Renal cortical epithelial cell (primary cell): ENCODE measurements around the gene ANKIB1. TPM values are rescaled to one million over a fixed set of nuclear protein-coding genes. Genes with fewer than 3 reads are reported as not detected.
A peak's percentile ranks its signal among the peaks of the same experiment; 100 is the strongest.
"Not testable (repeated sequence)": the region's sequence is repeated elsewhere in the genome, so short reads cannot be mapped to it uniquely, and the experiment has no call there.

ENCODE experiments used
- DNase-seq: peaks from one replicate; pipeline ENCODE4 v3.0.0-alpha.2; 2011; ENCODE audit warnings: low read depth
- total RNA-seq: library from RNA; depleted of rRNA; stranded (reverse); fragments of >200 nt; gene quantifications from 2 replicates; pipeline ENCODE4 v1.2.3, GENCODE V29; 2014

Gene ANKIB1
- total RNA-seq = 56.4 and 80.2 TPM in 2 replicates

GRCh38 chr7:92245487-92246359, at the start of gene ANKIB1, which contains the start of gene KRIT1:
Gene ANKIB1 (plus strand): TSS chr7:92245974. CDS start chr7:92294979, 49,005 bp downstream.
Gene KRIT1 (minus strand): TSS chr7:92245914. CDS start chr7:92242135, 3,779 bp downstream.
- DNase-seq = peak; percentile 71

GRCh38 chr7:92200791-92201190, 45.0 kb upstream of the ANKIB1 start:
- no peak for DNase-seq

DNA sequence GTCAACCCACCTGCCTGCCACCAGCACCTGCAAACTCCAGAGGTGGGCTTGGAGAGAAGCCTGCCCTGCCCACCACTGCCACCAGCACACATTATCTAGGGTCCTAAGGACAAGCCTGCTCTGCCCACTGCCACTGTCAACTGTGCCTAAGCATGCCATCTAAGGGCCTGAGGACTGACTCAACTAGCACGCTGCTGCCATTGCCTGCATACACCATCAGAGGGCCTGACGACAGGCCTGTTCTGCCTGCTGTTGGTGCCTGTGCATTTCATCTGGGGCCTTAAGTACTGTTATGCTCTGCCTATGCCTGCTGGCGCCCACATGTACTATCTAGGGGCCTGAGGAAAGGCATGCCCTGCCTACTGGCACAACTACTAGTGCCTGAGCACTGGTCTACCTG, 39.8 kb upstream of the ANKIB1 start:
- DNase-seq = no peak

DNA sequence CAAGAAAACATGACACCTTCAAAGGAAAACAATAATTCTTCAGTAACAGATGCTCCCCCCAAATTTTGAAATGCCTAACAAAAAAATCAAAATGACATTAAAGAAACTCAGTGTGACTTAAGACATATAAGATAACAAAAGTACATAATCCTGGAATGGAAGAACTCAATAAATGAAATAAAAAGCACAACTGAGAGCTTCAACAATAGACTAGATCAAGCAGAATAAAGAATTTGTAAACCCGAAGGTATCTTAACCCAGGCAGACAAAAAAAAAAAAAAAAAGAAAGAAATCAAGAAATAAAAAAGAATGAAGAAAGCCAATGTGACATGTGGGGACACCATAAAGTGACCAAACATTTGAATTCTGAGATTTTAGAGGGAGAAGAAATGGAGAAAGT, 39.1 kb upstream of the ANKIB1 start:
- no peak for DNase-seq

DNA sequence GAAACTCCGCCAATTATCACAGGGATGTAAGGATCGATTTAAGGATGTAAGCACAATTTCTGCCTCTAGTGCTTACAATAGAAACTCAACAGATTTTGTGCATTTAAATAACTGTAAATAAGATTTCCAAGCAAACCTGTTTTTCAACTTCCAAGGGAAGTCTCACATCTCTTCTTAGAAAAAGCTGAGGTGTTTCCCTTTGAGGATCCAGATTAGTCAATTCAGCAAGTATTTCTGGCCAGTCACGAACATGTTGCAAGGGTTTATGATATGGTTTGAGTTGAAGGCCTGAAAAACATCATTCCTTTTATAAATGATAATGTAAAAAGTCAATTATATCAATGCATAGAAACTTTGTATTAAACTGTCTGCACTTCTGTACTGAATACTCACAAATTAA, 24.0 kb upstream of the ANKIB1 start:
- DNase-seq = no peak

GRCh38 chr7:92226981-92227380, 18.8 kb upstream of the ANKIB1 start:
- no peak for DNase-seq

DNA sequence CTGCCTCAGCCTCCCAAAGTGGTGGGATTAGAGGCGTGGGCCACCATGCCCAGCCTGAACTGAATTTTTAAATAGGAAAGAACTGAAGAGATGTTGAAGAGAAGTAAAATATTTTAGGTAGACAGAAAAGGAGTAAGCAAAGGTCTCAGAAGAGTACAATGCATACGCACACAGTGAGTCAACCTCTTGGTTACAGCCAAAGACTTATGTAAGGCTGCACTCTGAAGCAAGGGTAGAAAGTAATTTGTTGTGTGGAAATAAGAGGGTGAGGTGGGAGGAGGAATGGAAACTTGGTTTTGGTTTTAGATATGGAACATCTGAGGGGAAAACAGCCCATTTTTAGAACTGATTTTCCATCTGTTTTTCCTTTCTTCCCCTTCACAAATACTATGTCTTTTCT, 17.7 kb upstream of the ANKIB1 start:
- DNase-seq = no peak

- DNase-seq = no peak
Measured at GRCh38 chr7:92228742-92229141, 17.0 kb upstream of the ANKIB1 start.

DNA sequence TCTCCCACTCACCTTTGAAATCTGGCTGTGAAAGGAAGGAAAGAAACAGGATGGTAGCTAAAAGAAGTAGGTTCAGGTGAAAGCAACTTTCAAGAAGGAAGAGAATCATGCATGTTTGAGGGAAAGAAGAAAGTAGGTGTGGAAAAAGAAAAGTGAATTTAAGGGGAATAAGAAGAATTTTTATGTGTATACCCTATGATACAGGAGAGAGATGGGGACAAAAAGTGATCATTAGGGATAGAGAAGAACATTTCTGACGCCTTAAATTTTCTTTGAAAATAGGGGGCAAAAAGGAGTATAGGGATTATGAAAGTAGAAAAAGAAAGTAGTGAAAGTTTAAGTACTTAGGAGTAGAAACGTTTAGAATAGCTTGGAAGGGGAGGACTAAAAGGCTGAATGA, 15.2 kb upstream of the ANKIB1 start:
- no peak for DNase-seq

DNA sequence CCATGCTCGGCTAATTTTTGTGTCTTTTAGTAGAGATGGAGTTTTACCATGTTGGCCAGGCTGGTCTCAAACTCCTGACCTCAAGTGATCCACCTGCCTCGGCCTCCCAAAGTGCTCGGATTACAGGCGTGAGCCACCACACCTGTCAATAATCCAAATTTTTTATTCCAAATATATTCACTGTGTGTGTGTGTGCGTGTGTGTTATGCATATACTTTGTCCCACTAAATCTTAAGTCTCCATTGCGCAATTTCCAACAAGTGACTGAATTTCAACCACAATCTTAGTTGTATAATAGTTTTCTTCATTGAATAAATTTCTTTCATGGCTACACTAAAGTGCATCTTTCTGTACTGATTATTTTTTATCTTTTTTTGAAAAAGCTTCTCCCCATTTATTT, 2.8 kb upstream of the ANKIB1 start:
- no peak for DNase-seq

DNA sequence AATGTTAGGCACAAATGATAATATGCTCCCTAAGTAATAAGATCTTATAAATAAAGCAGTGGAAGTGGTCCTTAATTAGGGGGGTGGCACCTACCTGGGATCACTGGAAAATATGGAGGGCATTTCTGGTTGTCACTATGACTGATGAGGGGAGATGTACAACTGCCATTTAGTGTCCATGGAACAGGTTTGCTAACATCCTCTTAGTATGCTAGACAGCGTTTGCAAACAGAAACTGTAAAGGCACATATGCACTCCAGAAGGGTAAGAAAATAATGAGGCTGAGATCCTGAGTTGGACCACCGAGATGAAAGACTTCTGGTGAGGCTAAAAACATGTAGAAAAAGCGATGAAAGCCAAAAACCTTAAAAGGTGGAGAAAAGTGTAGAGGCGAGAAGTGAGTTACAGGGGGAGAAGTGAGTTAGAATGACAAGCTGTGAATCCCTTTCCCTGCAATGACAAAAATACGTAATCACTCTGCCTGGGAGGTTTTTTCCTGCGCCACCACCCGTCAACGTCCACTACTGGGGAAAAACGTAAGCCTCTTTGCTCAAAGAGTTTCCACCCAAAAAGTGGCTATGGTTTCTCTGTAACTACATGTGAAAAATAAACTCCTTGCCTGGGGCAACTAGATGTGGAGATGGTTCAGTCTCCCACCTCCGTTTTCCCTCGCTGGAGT, 827 bp upstream of the ANKIB1 start:
- DNase-seq = peak; percentile 26

DNA sequence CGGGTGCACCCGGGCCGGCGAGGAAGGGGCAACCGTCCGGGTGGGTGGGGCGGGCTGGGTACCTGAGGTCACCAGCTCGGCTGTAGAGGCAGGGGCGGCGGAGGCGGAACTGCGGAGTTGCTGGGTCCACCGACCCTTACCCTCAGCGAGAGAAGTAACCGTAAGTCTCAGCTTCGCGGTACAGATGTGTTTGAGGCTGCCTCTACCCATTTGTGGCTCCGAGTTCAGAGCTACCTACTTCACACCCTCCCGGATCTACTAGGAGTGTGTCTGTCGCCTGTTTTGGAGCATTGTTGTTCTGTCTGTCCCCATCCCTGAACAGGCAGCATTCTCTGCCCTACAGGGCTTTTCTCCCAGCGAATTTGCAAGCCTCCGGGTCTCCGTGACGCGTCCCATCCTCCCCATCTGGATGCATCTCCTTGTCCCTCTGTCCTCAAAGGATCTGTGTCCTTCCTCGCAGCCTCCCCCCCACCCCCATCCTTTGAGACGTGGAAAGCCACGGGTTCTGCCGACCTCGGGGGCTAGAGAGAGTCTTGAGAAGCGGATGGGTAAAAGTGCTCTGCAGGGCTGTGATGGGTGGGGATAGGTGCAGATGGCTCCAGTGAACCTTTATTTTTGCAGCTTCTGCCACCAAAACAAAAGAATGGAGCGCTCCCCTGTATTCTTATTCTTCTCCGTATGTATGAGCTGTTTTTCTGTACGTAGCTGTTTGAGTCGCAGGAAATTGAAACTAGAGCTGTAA, 757 bp downstream of the ANKIB1 start:
- DNase-seq = no peak

DNA sequence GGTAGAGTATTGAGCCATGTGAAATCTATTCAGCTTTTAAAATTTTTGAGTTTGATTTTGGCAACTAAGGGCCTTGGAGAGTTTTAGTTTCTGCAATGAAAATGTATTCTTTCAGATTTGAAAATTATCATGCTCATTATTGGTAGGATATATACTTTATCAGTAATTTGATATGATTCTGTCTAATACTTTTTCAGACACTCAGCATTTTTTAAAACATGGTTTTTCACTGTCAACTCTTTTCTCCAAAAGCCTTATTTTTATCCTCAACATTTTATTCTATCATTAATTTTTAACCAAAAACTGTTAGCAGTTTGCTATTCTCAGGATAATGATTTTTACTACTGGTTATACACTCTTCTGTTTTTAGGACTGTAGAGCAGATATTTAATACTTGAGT, 4.8 kb downstream of the ANKIB1 start:
- DNase-seq = no peak

GRCh38 chr7:92251181-92251580, 5.4 kb downstream of the ANKIB1 start:
- no peak for DNase-seq

- DNase-seq = no peak
Measured at GRCh38 chr7:92253251-92253650, 7.5 kb downstream of the ANKIB1 start.

DNA sequence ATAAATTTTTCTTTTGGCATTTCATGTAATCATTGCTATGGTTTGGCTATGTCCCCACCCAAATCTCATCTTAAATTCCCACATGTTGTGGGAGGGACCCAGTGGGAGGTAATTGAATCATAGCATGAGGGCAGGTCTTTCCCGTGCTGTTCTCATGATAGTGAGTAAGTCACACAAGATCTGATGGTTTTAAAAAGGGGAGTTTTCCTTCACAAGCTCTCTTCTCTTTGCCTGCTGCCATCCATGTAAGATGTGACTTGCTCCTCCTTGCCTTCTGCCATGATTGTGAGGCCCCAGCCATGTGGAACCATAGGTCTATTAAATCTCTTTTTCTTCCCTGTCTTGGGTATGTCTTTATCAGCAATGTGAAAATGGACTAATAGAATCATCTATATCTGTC, 9.0 kb downstream of the ANKIB1 start:
- DNase-seq = not testable (repeated sequence)

- peak; percentile 62 for DNase-seq
Measured at GRCh38 chr7:92255308-92255707, 9.5 kb downstream of the ANKIB1 start.

- DNase-seq = no peak
Measured at GRCh38 chr7:92259062-92259461, 13.3 kb downstream of the ANKIB1 start.

DNA sequence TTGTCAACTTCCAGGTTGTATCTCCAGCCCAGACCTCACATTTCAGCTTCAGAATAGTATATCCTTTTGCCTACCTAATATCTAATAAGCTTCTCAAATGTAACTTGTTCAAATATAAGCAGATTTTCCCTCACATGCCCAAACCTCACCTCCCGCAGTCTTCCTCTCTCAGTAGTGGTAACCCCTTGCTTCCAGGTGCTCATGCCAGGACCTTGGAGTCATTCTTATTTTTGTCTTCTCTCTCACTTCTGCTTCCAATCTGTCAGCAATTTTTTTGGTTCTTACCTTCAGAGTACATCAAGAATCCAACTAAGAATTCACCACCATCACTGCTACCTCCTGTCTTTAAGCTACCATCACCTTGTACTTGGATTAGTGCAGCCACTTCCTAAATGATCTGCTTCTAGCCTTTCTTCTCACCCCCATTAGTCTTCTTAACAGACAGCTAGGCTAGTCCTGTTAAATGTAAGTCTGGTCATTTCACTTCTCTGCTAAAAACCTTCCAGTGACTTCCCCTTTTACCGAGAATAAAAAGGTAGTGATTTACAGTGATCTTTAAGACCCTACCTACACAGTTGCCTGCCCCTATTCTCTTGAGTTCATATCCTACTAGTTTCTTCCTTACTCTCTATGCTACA, 14.0 kb downstream of the ANKIB1 start:
- no peak for DNase-seq

- peak; percentile 13 for DNase-seq
Measured at GRCh38 chr7:92260248-92260781, 14.5 kb downstream of the ANKIB1 start.

DNA sequence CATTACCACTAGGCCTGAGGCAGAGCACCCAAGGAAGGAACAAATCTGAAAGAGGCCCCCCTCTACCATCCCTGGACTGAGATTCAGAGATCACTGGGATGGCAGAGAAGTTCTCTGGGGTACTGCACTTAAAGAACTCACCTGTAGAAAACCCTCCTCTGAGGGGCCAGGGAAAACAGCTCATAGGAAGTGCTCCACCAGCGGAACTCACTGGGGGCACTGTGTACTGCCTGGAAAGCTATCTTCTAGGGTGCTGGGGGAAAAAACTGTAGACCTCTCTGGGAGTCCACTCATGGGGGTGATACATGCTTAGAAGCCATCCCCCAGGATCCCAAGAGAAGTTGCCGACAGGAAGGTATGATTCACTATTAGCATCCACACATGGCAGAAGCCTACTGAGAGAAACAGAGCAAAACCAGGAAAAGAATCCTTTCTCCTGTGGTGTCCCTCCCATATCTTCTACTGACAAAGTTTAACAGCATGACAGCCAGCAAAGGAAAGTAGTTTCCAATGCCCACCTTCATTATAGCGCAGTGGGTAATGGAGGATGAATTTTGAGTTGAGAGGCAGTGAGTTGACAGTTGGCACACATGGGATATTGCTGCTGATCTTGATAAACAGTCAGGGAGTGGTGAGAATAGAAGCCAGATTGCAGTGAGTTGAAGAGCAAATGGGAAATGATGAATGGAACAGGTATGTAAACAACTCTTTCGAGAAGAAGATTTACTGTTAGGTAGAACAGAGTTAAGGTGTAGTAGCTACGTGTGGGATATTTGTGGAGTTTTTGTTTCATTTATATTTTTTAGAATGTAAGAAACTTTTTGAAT, 20.9 kb downstream of the ANKIB1 start:
- no peak for DNase-seq
